Measurements from ENCODE around the gene ZNF513. TPM values are rescaled to one million over a fixed set of nuclear protein-coding genes. Genes with fewer than 3 reads are reported as not detected.
"Not testable (repeated sequence)": the region's sequence is repeated elsewhere in the genome, so short reads cannot be mapped to it uniquely, and the experiment has no call there.

Gene ZNF513
- total and polyA plus RNA-seq, 8 donors: 12.8 to 18.8 (median 16.4) TPM

GRCh38 chr2:27353762-27354596, 26.6 kb downstream of the ZNF513 start:
- Histone ChIP-seq H3K27ac (peak overlapping the region in 1 of 2 donors; percentile 28), H3K4me3 (no peak overlapping the region), H3K27me3 (no peaks in the 10 kb centered on the region), H3K36me3 (peaks cover 0 to 9% of the 10 kb centered on the region in 2 donors), H3K4me1 (peaks cover 22 to 43% of the 10 kb centered on the region in 2 donors), H3K9me3 (no peaks in the 10 kb centered on the region)
- ATAC-seq: no peak
- no peak for TF ChIP-seq CTCF (IDR thresholded peaks at IDR 0.05)
- no peak for DNase-seq
- intact Hi-C loops (cut with DNase I): no loop called here

- DNase-seq; H3K27me3 ChIP-seq; H3K4me3 ChIP-seq; H3K9me3 ChIP-seq; intact Hi-C loops (cut with DNase I); ATAC-seq; H3K36me3 ChIP-seq; H3K27ac ChIP-seq: not testable (repeated sequence)
- H3K4me1 ChIP-seq: peaks cover 22 to 40% of the 10 kb centered on the region in 2 donors
Measured at GRCh38 chr2:27353386-27353761, 27.2 kb downstream of the ZNF513 start.

- no peaks in the 10 kb centered on the region for H3K9me3 ChIP-seq
- H3K4me3 ChIP-seq: no peak overlapping the region
- DNase-seq (no peak), ATAC-seq (no peak)
- H3K4me1 ChIP-seq: peaks cover 16 to 26% of the 10 kb centered on the region in 2 donors
- peaks cover 0 to 9% of the 10 kb centered on the region in 2 donors for H3K36me3 ChIP-seq
- no peak overlapping the region for H3K27ac ChIP-seq
- no peaks in the 10 kb centered on the region for H3K27me3 ChIP-seq
- intact Hi-C loops (cut with DNase I): no loop called here
- no peak for TF ChIP-seq CTCF (IDR thresholded peaks at IDR 0.05)
Measured at GRCh38 chr2:27351802-27352598, 28.5 kb downstream of the ZNF513 start.

- intact Hi-C loops (cut with DNase I): no loop called here
- peaks cover 0 to 12% of the 10 kb centered on the region in 2 donors for H3K36me3 ChIP-seq
- peaks cover 10 to 19% of the 10 kb centered on the region in 2 donors for H3K4me1 ChIP-seq
- no peaks in the 10 kb centered on the region for H3K27me3 ChIP-seq
- no peak overlapping the region for H3K4me3 ChIP-seq
- no peak for TF ChIP-seq CTCF (IDR thresholded peaks at IDR 0.05)
- H3K9me3 ChIP-seq: no peaks in the 10 kb centered on the region
- ATAC-seq (no peak), DNase-seq (no peak)
- no peak overlapping the region for H3K27ac ChIP-seq
Measured at GRCh38 chr2:27350106-27350693, 30.3 kb downstream of the ZNF513 start.

- DNase-seq: no peak
- no peak for ATAC-seq
- Histone ChIP-seq H3K9me3 (no peaks in the 10 kb centered on the region), H3K4me1 (no peaks in the 10 kb centered on the region), H3K27me3 (no peaks in the 10 kb centered on the region), H3K4me3 (no peak overlapping the region), H3K36me3 (peaks cover 0 to 21% of the 10 kb centered on the region in 2 donors), H3K27ac (no peak overlapping the region)
- TF ChIP-seq CTCF (IDR thresholded peaks at IDR 0.05): no peak
- intact Hi-C loops (cut with DNase I): no loop called here
Measured at GRCh38 chr2:27347641-27348040, 32.9 kb downstream of the ZNF513 start.

Measured in left lung (tissue), 10 donors.